Measurements from ENCODE around the gene SERPINB10.

Gene SERPINB10

GRCh38 chr18:63907664-63908063 lies at the start of gene SERPINB10:
Gene SERPINB10 (plus strand): TSS chr18:63907958. CDS start chr18:63915511, 7,553 bp downstream.
- peaks cover 2 to 5% of the 10 kb centered on the region in 2 donors for H3K9me3 Mint-ChIP-seq
- peaks cover 2 to 10% of the 10 kb centered on the region in 2 donors for H3K4me1 Mint-ChIP-seq
- no peaks in the 10 kb centered on the region for H3K36me3 Mint-ChIP-seq
- no peak within 1 kb of the TSS for H3K27ac Mint-ChIP-seq
- no peaks in the 10 kb centered on the region for H3K27me3 Mint-ChIP-seq
- ATAC-seq (replicated peaks) (peak in 1 of 2 donors; percentile 34), DNase-seq (no peak)
- no peak within 1 kb of the TSS for H3K4me3 Mint-ChIP-seq

- ATAC-seq (replicated peaks) (no peak), DNase-seq (no peak)
- peaks cover 0 to 3% of the 10 kb centered on the region in 2 donors for H3K9me3 Mint-ChIP-seq
- H3K36me3 Mint-ChIP-seq: no peaks in the 10 kb centered on the region
- no peaks in the 10 kb centered on the region for H3K4me1 Mint-ChIP-seq
- H3K27me3 Mint-ChIP-seq: peaks cover 12 to 28% of the 10 kb centered on the region in 2 donors
- H3K4me3 Mint-ChIP-seq: no peak overlapping the region
- no peak overlapping the region for H3K27ac Mint-ChIP-seq
Observed at GRCh38 chr18:63858456-63858855, 49.3 kb upstream of the SERPINB10 start.

- DNase-seq (no peak), ATAC-seq (replicated peaks) (no peak)
- Mint-ChIP-seq H3K4me1 (no peaks in the 10 kb centered on the region), H3K9me3 (peaks cover 0 to 3% of the 10 kb centered on the region in 2 donors), H3K4me3 (no peak overlapping the region), H3K36me3 (no peaks in the 10 kb centered on the region), H3K27ac (no peak overlapping the region), H3K27me3 (peaks cover 12 to 28% of the 10 kb centered on the region in 2 donors)
Observed at GRCh38 chr18:63859781-63860475, 47.8 kb upstream of the SERPINB10 start.

GRCh38 chr18:63860531-63860930 lies 47.2 kb upstream of the SERPINB10 start:
- H3K4me1 Mint-ChIP-seq: no peaks in the 10 kb centered on the region
- H3K9me3 Mint-ChIP-seq: peaks cover 0 to 1% of the 10 kb centered on the region in 2 donors
- H3K27ac Mint-ChIP-seq: no peak overlapping the region
- DNase-seq (no peak), ATAC-seq (replicated peaks) (no peak)
- no peak overlapping the region for H3K4me3 Mint-ChIP-seq
- no peaks in the 10 kb centered on the region for H3K36me3 Mint-ChIP-seq
- peaks cover 12 to 28% of the 10 kb centered on the region in 2 donors for H3K27me3 Mint-ChIP-seq

- Mint-ChIP-seq H3K27ac (no peak overlapping the region), H3K4me3 (no peak overlapping the region), H3K36me3 (no peaks in the 10 kb centered on the region), H3K27me3 (peaks cover 8 to 13% of the 10 kb centered on the region in 2 donors), H3K4me1 (no peaks in the 10 kb centered on the region), H3K9me3 (no peaks in the 10 kb centered on the region)
- ATAC-seq (replicated peaks) (no peak), DNase-seq (no peak)
Observed at GRCh38 chr18:63867368-63868125, 40.2 kb upstream of the SERPINB10 start.

GRCh38 chr18:63868546-63868945 lies 39.2 kb upstream of the SERPINB10 start:
- H3K4me1 Mint-ChIP-seq: no peaks in the 10 kb centered on the region
- no peak overlapping the region for H3K4me3 Mint-ChIP-seq
- no peak for ATAC-seq (replicated peaks)

GRCh38 chr18:63869374-63869773 lies 38.4 kb upstream of the SERPINB10 start:
- Mint-ChIP-seq H3K4me3 (no peak overlapping the region), H3K27ac (no peak overlapping the region)
- ATAC-seq (replicated peaks): no peak

More at GRCh38 chr18:63868546-63868945, 39.2 kb upstream of the SERPINB10 start:
- Mint-ChIP-seq H3K9me3 (no peaks in the 10 kb centered on the region), H3K27me3 (peaks cover 8 to 13% of the 10 kb centered on the region in 2 donors), H3K36me3 (no peaks in the 10 kb centered on the region), H3K27ac (no peak overlapping the region)
- no peak for DNase-seq

GRCh38 chr18:63869851-63870250 lies 37.9 kb upstream of the SERPINB10 start:
- no peak for DNase-seq

More at GRCh38 chr18:63869374-63869773, 38.4 kb upstream of the SERPINB10 start:
- Mint-ChIP-seq H3K27me3 (peaks cover 12 to 13% of the 10 kb centered on the region in 2 donors), H3K36me3 (no peaks in the 10 kb centered on the region), H3K9me3 (no peaks in the 10 kb centered on the region), H3K4me1 (no peaks in the 10 kb centered on the region)
- DNase-seq: no peak

GRCh38 chr18:63871836-63872235 lies 35.9 kb upstream of the SERPINB10 start:
- Mint-ChIP-seq H3K27ac (peak overlapping the region; percentile 65), H3K4me1 (no peaks in the 10 kb centered on the region), H3K4me3 (no peak overlapping the region), H3K27me3 (peaks cover 11 to 12% of the 10 kb centered on the region in 2 donors), H3K36me3 (no peaks in the 10 kb centered on the region), H3K9me3 (peaks cover 0 to 2% of the 10 kb centered on the region in 2 donors)
- DNase-seq: no peak
- no peak for ATAC-seq (replicated peaks)

More at GRCh38 chr18:63869851-63870250, 37.9 kb upstream of the SERPINB10 start:
- Mint-ChIP-seq H3K9me3 (no peaks in the 10 kb centered on the region), H3K27me3 (peaks cover 12 to 13% of the 10 kb centered on the region in 2 donors), H3K36me3 (no peaks in the 10 kb centered on the region), H3K4me1 (no peaks in the 10 kb centered on the region), H3K27ac (no peak overlapping the region), H3K4me3 (no peak overlapping the region)
- no peak for ATAC-seq (replicated peaks)

GRCh38 chr18:63872586-63872985 lies 35.2 kb upstream of the SERPINB10 start:
- Mint-ChIP-seq H3K4me1 (no peaks in the 10 kb centered on the region), H3K36me3 (no peaks in the 10 kb centered on the region), H3K9me3 (peaks cover 0 to 2% of the 10 kb centered on the region in 2 donors), H3K27me3 (peaks cover 6 to 12% of the 10 kb centered on the region in 2 donors), H3K27ac (no peak overlapping the region), H3K4me3 (no peak overlapping the region)
- ATAC-seq (replicated peaks) (no peak), DNase-seq (no peak)

GRCh38 chr18:63878343-63878742 lies 29.4 kb upstream of the SERPINB10 start:
- DNase-seq (no peak), ATAC-seq (replicated peaks) (no peak)
- Mint-ChIP-seq H3K27ac (no peak overlapping the region), H3K9me3 (peaks cover 0 to 2% of the 10 kb centered on the region in 2 donors), H3K27me3 (peaks cover 0 to 5% of the 10 kb centered on the region in 2 donors), H3K4me3 (no peak overlapping the region), H3K4me1 (no peaks in the 10 kb centered on the region), H3K36me3 (no peaks in the 10 kb centered on the region)

GRCh38 chr18:63878925-63879324 lies 28.8 kb upstream of the SERPINB10 start:
- no peaks in the 10 kb centered on the region for H3K36me3 Mint-ChIP-seq
- DNase-seq (no peak), ATAC-seq (replicated peaks) (no peak)
- no peak overlapping the region for H3K4me3 Mint-ChIP-seq
- no peaks in the 10 kb centered on the region for H3K4me1 Mint-ChIP-seq
- H3K27me3 Mint-ChIP-seq: peaks cover 0 to 3% of the 10 kb centered on the region in 2 donors
- peaks cover 0 to 2% of the 10 kb centered on the region in 2 donors for H3K9me3 Mint-ChIP-seq
- H3K27ac Mint-ChIP-seq: no peak overlapping the region

GRCh38 chr18:63879709-63880108 lies 28.0 kb upstream of the SERPINB10 start:
- DNase-seq (no peak), ATAC-seq (replicated peaks) (no peak)
- H3K36me3 Mint-ChIP-seq: no peaks in the 10 kb centered on the region
- H3K27me3 Mint-ChIP-seq: peaks cover 4 to 5% of the 10 kb centered on the region in 2 donors
- no peak overlapping the region for H3K4me3 Mint-ChIP-seq
- no peak overlapping the region for H3K27ac Mint-ChIP-seq
- peaks cover 0 to 2% of the 10 kb centered on the region in 2 donors for H3K9me3 Mint-ChIP-seq
- H3K4me1 Mint-ChIP-seq: no peaks in the 10 kb centered on the region

- Mint-ChIP-seq H3K4me1 (no peaks in the 10 kb centered on the region), H3K36me3 (no peaks in the 10 kb centered on the region), H3K27me3 (peaks cover 6 to 12% of the 10 kb centered on the region in 2 donors), H3K9me3 (no peaks in the 10 kb centered on the region), H3K27ac (no peak overlapping the region), H3K4me3 (no peak overlapping the region)
- no peak for DNase-seq
- ATAC-seq (replicated peaks): no peak
Observed at GRCh38 chr18:63881851-63882250, 25.9 kb upstream of the SERPINB10 start.

Data from stimulated activated naive B cell treated with anti-CD40 and anti-IgM and Interleukin-4, amounts not matched to agents 10 μg/mL and 1 μg/mL and 100 μg/mL, for 72 hours (primary cell).